NCI-H2227 (cell line): ENCODE data around the gene ARIH2.
"Not testable (repeated sequence)": the region's sequence is repeated elsewhere in the genome, so short reads cannot be mapped to it uniquely, and the experiment has no call there.

Experiments used
- DNase-seq: peaks from one replicate; lab custom pipeline; 2025; ENCODE audit not compliant: unreplicated experiment; lab: John Stamatoyannopoulos, UW

The ARIH2 gene

GRCh38 chr3:48918388-48919214 is at the start of gene ARIH2:
ARIH2 (plus strand) TSS chr3:48918842; CDS start chr3:48927559, 8,717 bp downstream.
- peak; percentile 87 for DNase-seq

- DNase-seq, result no peak
Measured at GRCh38 chr3:48877671-48878070, 41.0 kb upstream of the ARIH2 start.

- no peak for DNase-seq
Measured at GRCh38 chr3:48879307-48879993, 39.2 kb upstream of the ARIH2 start.

- no peak for DNase-seq
Measured at GRCh38 chr3:48879994-48880377, 38.7 kb upstream of the ARIH2 start.

- DNase-seq, result no peak
Measured at GRCh38 chr3:48881006-48881405, 37.6 kb upstream of the ARIH2 start.

GRCh38 chr3:48881652-48882114 is 37.0 kb upstream of the ARIH2 start:
- DNase-seq, result no peak

- no peak for DNase-seq
Measured at GRCh38 chr3:48885753-48886152, 32.9 kb upstream of the ARIH2 start.

GRCh38 chr3:48891606-48892005 is 27.0 kb upstream of the ARIH2 start:
- DNase-seq, result no peak

- DNase-seq, result no peak
Measured at GRCh38 chr3:48894516-48894915, 24.1 kb upstream of the ARIH2 start.

- no peak for DNase-seq
Measured at GRCh38 chr3:48896936-48897335, 21.7 kb upstream of the ARIH2 start.

GRCh38 chr3:48897460-48898376 is 20.9 kb upstream of the ARIH2 start:
- no peak for DNase-seq

GRCh38 chr3:48898383-48899234 is 20.0 kb upstream of the ARIH2 start, which contains the start of gene SLC25A20:
SLC25A20 (minus strand) TSS chr3:48898882; CDS start chr3:48898794, 88 bp downstream.
- peak; percentile 85 for DNase-seq

- no peak for DNase-seq
Measured at GRCh38 chr3:48899273-48899672, 19.4 kb upstream of the ARIH2 start.

- DNase-seq, result not testable (repeated sequence)
Measured at GRCh38 chr3:48907026-48907425, 11.6 kb upstream of the ARIH2 start.

GRCh38 chr3:48915296-48915695 is 3.3 kb upstream of the ARIH2 start:
- DNase-seq, result no peak

GRCh38 chr3:48919215-48920138 is 835 bp downstream of the ARIH2 start:
- peak; percentile 57 for DNase-seq

- no peak for DNase-seq
Measured at GRCh38 chr3:48926425-48927392, 8.1 kb downstream of the ARIH2 start.

- DNase-seq, result no peak
Measured at GRCh38 chr3:48927928-48928327, 9.3 kb downstream of the ARIH2 start.
